Fibroblast of pulmonary artery (primary cell): ENCODE data around the gene BRICD5.
"Not testable (repeated sequence)": the region's sequence is repeated elsewhere in the genome, so short reads cannot be mapped to it uniquely, and the experiment has no call there.

Experiments
- DNase-seq: peaks from one replicate; pipeline ENCODE4 v3.0.0-alpha.2; 2010; ENCODE audit warnings: low read depth
- H3K4me3 ChIP-seq: replicated peaks from 2 replicates; pipeline ENCODE4 v1.5.1; 2011; ENCODE audit warnings: low read depth, mild to moderate bottlenecking, control low read depth, low read length, moderate library complexity
- CTCF ChIP-seq: IDR thresholded peaks from 2 replicates; pipeline ENCODE4 v1.5.1; 2011; ENCODE audit warnings: mild to moderate bottlenecking, control low read depth, low read length, inconsistent platforms; ENCODE audit errors: missing control alignments

BRICD5 gene

GRCh38 chr16:2243031-2243528 is 32.4 kb upstream of the BRICD5 start:
- no peak overlapping the region for H3K4me3 ChIP-seq
- TF ChIP-seq CTCF: no peak
- no peak for DNase-seq

GRCh38 chr16:2242598-2242997 is 31.9 kb upstream of the BRICD5 start:
- TF ChIP-seq CTCF: no peak
- H3K4me3 ChIP-seq: no peak overlapping the region
- DNase-seq: no peak

- DNase-seq, H3K4me3 ChIP-seq: not testable (repeated sequence)
Measured at GRCh38 chr16:2240331-2240730, 29.7 kb upstream of the BRICD5 start.

GRCh38 chr16:2238838-2239675 is 28.4 kb upstream of the BRICD5 start:
- H3K4me3 ChIP-seq: no peak overlapping the region
- DNase-seq: no peak
- TF ChIP-seq CTCF: no peak

- no peak overlapping the region for H3K4me3 ChIP-seq
- no peak for DNase-seq
- no peak for TF ChIP-seq CTCF
Measured at GRCh38 chr16:2238150-2238837, 27.6 kb upstream of the BRICD5 start.

- TF ChIP-seq CTCF: no peak
- no peak for DNase-seq
Measured at GRCh38 chr16:2237493-2238149, 27.0 kb upstream of the BRICD5 start.

GRCh38 chr16:2237102-2237482 is 26.4 kb upstream of the BRICD5 start:
- no peak for DNase-seq
- H3K4me3 ChIP-seq: no peak overlapping the region
- TF ChIP-seq CTCF: no peak

More at GRCh38 chr16:2237493-2238149, 27.0 kb upstream of the BRICD5 start:
- H3K4me3 ChIP-seq: no peak overlapping the region
